K562 (cell line): ENCODE measurements around the gene SP6. TPM values are rescaled to one million over a fixed set of nuclear protein-coding genes. Genes with fewer than 3 reads are reported as not detected.
A peak's percentile ranks its signal among the peaks of the same experiment; 100 is the strongest.

Experiments
- ATF3 ChIP-seq, 2 experiments: fragments of 450-650 bp in 1 of 2; sonication (generic) in 1 of 2; formaldehyde crosslinking in 1 of 2; IDR thresholded peaks in 1 of 2; conservative IDR thresholded peaks in 1 of 2; 2 replicates each; pipeline versions ENCODE4 v1.6.1 to v1.8.1; 2016 to 2023; ENCODE audit warnings: mild to moderate bottlenecking in 2 of 2, moderate library complexity in 2 of 2, inconsistent platforms in 1 of 2, missing genetic modification reagents in 1 of 2
- GATAD2B ChIP-seq: fragments of 450-650 bp; IDR thresholded peaks from 2 replicates; pipeline ENCODE4 v1.6.1; 2017; ENCODE audit warnings: mild to moderate bottlenecking, borderline replicate concordance
- TOE1 ChIP-seq, 2 experiments: fragments of 450-650 bp in 1 of 2; sonication (generic) in 1 of 2; formaldehyde crosslinking in 1 of 2; IDR thresholded peaks; 2 replicates each; pipeline versions ENCODE4 v1.7.1 to v1.8.0; 2016 to 2022; ENCODE audit warnings: borderline replicate concordance in 2 of 2, mild to moderate bottlenecking in 2 of 2, antibody characterized with exemption in 1 of 2, inconsistent platforms in 1 of 2, low read depth in 1 of 2, missing genetic modification reagents in 1 of 2, moderate library complexity in 1 of 2
- ZBTB7A ChIP-seq: IDR thresholded peaks from 2 replicates; pipeline ENCODE4 v1.6.1; 2011; ENCODE audit warnings: low read depth, mild to moderate bottlenecking, low read length, moderate library complexity, borderline replicate concordance; ENCODE audit not compliant: control insufficient read depth
- ZNF589 ChIP-seq: fragments of 200-800 bp; sonication (Bioruptor generic); IDR thresholded peaks from 2 replicates; pipeline ENCODE4 v1.6.1; 2016; ENCODE audit warnings: low read depth, missing genetic modification characterization, missing compliant biosample characterization
- polyA plus RNA-seq, 8 experiments: library from polyadenylated mRNA; depleted of rRNA in 4 of 8; stranded (reverse) in 5 of 8; unstranded in 3 of 8; fragments of >200 nt; fragmentation: Nextera tagmentation in 2 of 8; fragmentation: Illumina TruSeq in 1 of 8; extraction: Ambion mirVana in 2 of 8; extraction: Trizol in 1 of 8; gene quantifications; 2 replicates each; pipeline versions ENCODE4 v1.2.1 to v1.2.3, GENCODE V29; 2011 to 2014; ENCODE audit warnings: inconsistent platforms in 1 of 8, missing spikeins in 1 of 8
- total RNA-seq, 7 experiments: library from RNA; depleted of rRNA in 6 of 7; stranded (reverse); fragments of >200 nt in 6 of 7; fragmentation: Illumina TruSeq in 2 of 7; extraction: Trizol in 2 of 7; gene quantifications; 2 replicates each; pipeline versions ENCODE4 v1.2.1 to v1.2.3, GENCODE V29; 2011 to 2021; ENCODE audit warnings: low replicate concordance in 1 of 7
- TF ChIP-seq, protein P1 (sequence below): sonication (generic); formaldehyde crosslinking; IDR thresholded peaks from 2 replicates; pipeline ENCODE4 v1.8.0; 2022; ENCODE audit warnings: mild to moderate bottlenecking, missing genetic modification reagents
- TF ChIP-seq, protein P2 (sequence below): fragments of 450-650 bp; IDR thresholded peaks from 2 replicates; pipeline ENCODE4 v1.6.1; 2017; ENCODE audit warnings: antibody characterized with exemption
- TF ChIP-seq, protein P3 (sequence below): IDR thresholded peaks from 2 replicates; pipeline ENCODE4 v1.6.1; 2012; ENCODE audit warnings: low read depth, low read length, improper control_type of control experiment, borderline replicate concordance
- TF ChIP-seq, protein P4 (sequence below), 3 experiments: IDR thresholded peaks in 2 of 3; conservative IDR thresholded peaks in 1 of 3; 2 replicates each; pipeline ENCODE4 v1.5.1; 2011 to 2012; ENCODE audit warnings: low read length in 3 of 3, mild to moderate bottlenecking in 3 of 3, control low read depth in 2 of 3, improper control_type of control experiment in 1 of 3, inconsistent platforms in 1 of 3, low read depth in 1 of 3, mixed read lengths in 1 of 3, moderate library complexity in 1 of 3; ENCODE audit not compliant: insufficient read depth in 2 of 3

The SP6 gene
- total and polyA plus RNA-seq, 9 of the 15 experiments (the other 6 are each of a cell fraction or from before 2014, with no cell fraction given) = 0.11 to 7.9 (median 2.2) TPM

DNA sequence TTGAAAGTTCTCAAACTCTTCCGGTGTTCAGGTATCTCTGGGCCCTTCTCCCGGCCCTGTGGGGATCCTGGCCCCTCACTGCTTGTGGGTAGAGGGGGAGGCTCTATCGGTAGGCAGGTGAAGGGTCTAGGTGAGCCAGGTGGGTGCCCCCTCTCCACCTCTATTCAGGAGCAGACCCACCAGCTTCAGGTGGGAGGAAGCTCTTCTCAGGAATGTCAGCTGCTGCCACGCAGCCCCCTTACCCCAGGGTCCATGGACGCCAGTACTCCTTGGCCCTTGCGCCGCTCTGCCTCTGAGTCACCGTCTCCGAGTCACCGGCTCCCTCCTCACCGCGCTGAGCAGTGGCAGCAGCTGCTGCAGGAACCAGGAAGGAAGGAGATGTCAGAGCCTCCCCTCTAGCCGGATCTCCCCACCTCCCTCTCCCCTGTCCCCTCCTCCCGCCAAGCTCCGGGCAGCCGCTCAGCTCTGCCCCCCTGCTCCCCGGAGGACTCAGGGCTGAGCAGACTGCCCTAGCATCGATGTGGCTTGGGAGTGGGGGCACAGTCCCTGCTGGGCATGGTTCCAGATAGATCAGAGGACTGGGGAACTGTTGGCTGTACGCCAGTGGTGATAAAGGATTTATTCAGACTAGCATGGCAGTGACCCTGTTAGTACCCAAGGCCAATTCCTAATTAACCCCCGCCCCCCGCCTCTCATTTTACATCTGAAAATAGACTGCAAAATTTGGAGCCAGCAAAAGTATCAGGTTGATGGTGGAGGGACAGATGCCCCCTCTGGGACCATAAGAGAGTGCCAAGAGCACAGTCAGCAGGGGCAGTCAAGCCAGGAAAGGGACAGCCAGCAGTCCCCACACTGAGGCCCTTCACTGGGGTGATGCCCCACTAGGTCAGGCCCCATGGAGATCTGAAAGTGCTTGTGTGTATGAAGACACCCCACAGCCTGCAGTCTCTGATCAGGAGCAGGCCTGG lies 29.3 kb downstream of the SP6 start, which contains the start of gene OSBPL7 (continued):
- TF ChIP-seq, protein P1, sequence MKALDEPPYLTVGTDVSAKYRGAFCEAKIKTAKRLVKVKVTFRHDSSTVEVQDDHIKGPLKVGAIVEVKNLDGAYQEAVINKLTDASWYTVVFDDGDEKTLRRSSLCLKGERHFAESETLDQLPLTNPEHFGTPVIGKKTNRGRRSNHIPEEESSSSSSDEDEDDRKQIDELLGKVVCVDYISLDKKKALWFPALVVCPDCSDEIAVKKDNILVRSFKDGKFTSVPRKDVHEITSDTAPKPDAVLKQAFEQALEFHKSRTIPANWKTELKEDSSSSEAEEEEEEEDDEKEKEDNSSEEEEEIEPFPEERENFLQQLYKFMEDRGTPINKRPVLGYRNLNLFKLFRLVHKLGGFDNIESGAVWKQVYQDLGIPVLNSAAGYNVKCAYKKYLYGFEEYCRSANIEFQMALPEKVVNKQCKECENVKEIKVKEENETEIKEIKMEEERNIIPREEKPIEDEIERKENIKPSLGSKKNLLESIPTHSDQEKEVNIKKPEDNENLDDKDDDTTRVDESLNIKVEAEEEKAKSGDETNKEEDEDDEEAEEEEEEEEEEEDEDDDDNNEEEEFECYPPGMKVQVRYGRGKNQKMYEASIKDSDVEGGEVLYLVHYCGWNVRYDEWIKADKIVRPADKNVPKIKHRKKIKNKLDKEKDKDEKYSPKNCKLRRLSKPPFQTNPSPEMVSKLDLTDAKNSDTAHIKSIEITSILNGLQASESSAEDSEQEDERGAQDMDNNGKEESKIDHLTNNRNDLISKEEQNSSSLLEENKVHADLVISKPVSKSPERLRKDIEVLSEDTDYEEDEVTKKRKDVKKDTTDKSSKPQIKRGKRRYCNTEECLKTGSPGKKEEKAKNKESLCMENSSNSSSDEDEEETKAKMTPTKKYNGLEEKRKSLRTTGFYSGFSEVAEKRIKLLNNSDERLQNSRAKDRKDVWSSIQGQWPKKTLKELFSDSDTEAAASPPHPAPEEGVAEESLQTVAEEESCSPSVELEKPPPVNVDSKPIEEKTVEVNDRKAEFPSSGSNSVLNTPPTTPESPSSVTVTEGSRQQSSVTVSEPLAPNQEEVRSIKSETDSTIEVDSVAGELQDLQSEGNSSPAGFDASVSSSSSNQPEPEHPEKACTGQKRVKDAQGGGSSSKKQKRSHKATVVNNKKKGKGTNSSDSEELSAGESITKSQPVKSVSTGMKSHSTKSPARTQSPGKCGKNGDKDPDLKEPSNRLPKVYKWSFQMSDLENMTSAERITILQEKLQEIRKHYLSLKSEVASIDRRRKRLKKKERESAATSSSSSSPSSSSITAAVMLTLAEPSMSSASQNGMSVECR (CRISPR knock-in tag) = peak; percentile 91
- TF ChIP-seq, protein P2, sequence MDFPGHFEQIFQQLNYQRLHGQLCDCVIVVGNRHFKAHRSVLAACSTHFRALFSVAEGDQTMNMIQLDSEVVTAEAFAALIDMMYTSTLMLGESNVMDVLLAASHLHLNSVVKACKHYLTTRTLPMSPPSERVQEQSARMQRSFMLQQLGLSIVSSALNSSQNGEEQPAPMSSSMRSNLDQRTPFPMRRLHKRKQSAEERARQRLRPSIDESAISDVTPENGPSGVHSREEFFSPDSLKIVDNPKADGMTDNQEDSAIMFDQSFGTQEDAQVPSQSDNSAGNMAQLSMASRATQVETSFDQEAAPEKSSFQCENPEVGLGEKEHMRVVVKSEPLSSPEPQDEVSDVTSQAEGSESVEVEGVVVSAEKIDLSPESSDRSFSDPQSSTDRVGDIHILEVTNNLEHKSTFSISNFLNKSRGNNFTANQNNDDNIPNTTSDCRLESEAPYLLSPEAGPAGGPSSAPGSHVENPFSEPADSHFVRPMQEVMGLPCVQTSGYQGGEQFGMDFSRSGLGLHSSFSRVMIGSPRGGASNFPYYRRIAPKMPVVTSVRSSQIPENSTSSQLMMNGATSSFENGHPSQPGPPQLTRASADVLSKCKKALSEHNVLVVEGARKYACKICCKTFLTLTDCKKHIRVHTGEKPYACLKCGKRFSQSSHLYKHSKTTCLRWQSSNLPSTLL = no peak
- TF ChIP-seq, protein P3, sequence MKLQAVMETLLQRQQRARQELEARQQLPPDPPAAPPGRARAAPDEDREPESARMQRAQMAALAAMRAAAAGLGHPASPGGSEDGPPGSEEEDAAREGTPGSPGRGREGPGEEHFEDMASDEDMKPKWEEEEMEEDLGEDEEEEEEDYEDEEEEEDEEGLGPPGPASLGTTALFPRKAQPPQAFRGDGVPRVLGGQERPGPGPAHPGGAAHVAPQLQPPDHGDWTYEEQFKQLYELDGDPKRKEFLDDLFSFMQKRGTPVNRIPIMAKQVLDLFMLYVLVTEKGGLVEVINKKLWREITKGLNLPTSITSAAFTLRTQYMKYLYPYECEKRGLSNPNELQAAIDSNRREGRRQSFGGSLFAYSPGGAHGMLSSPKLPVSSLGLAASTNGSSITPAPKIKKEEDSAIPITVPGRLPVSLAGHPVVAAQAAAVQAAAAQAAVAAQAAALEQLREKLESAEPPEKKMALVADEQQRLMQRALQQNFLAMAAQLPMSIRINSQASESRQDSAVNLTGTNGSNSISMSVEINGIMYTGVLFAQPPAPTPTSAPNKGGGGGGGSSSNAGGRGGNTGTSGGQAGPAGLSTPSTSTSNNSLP = no peak
- TF ChIP-seq, protein P4, sequence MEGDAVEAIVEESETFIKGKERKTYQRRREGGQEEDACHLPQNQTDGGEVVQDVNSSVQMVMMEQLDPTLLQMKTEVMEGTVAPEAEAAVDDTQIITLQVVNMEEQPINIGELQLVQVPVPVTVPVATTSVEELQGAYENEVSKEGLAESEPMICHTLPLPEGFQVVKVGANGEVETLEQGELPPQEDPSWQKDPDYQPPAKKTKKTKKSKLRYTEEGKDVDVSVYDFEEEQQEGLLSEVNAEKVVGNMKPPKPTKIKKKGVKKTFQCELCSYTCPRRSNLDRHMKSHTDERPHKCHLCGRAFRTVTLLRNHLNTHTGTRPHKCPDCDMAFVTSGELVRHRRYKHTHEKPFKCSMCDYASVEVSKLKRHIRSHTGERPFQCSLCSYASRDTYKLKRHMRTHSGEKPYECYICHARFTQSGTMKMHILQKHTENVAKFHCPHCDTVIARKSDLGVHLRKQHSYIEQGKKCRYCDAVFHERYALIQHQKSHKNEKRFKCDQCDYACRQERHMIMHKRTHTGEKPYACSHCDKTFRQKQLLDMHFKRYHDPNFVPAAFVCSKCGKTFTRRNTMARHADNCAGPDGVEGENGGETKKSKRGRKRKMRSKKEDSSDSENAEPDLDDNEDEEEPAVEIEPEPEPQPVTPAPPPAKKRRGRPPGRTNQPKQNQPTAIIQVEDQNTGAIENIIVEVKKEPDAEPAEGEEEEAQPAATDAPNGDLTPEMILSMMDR (IDR thresholded peaks at IDR 0.05 in 2 of 3, conservative IDR thresholded peaks at IDR 0.05 in 1 of 3; ENCODE audit: insufficient read depth in 2 of 3, low read depth in 1 of 3, low read length in 3 of 3) = peak; percentile 59 to 71 (median 60); a peak in 5 of 6 replicates
- peak; percentile 91 for TF ChIP-seq ZBTB7A
- TF ChIP-seq TOE1 (IDR thresholded peaks at IDR 0.05; ENCODE audit: borderline replicate concordance) = peak; percentile 52; the same call in 1 of the 2 replicates
- no peak for TF ChIP-seq TOE1 (CRISPR knock-in tag; IDR thresholded peaks at IDR 0.05; ENCODE audit: borderline replicate concordance, low read depth)
- TF ChIP-seq ATF3 (IDR thresholded peaks at IDR 0.05) = peak; percentile 88
- TF ChIP-seq ATF3 (CRISPR knock-in tag; conservative IDR thresholded peaks at IDR 0.05) = no peak
- no peak for TF ChIP-seq ZNF589
- no peak for TF ChIP-seq GATAD2B
